HG02763 (cell line): ENCODE data around the gene INF2.

Experiments
- ATAC-seq: cut with Tn5 transposase; IDR thresholded peaks from one replicate; pipeline ENCODE4 v1.9.1; 2021; ENCODE audit warnings: mild to moderate bottlenecking, moderate library complexity; ENCODE audit not compliant: unreplicated experiment

Gene INF2

DNA sequence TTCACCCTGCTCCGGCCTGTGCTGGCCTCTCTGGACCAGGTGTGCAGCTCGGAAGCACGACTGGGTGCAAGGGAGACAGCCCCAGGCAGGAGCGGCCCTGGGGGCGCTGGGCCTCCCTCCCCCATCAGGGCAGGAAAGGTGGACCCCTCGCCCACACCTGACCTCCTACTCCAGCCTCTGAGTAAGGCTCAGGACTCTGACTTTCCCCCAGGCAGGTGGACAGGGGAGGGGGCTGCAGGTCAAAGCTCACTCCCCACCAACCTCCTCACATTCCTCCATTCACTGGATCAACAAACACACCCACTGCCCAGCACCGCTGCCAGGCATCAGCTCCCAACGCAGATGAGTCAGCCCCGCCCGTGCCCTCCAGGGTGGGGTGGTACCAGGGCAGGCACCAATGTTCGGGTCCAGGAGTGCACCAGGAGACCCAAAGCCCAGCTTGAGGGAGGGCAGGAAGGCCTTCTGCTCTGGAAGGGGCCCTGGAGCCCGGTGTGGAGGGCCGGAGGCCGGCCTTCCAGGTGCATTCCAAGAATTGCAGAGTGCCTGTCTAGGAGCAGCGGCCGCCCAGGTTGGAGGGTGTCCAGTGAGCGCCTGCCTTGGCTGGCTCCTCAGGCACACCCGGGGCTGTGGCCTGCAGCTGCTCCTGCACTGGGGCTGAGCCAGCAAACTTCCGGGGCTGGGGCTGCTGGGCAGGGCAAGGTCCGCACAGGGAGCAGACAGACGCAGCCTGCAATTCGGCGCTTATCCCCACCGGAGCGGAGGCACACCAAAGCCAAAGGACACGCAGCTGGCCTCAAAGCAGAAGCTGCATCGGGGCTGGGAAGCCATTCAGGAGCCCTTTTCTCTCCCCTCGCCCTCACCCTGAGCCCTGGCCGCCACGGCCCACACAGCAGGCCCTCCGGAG lies 1.6 kb upstream of the INF2 start:
- no peak for ATAC-seq

DNA sequence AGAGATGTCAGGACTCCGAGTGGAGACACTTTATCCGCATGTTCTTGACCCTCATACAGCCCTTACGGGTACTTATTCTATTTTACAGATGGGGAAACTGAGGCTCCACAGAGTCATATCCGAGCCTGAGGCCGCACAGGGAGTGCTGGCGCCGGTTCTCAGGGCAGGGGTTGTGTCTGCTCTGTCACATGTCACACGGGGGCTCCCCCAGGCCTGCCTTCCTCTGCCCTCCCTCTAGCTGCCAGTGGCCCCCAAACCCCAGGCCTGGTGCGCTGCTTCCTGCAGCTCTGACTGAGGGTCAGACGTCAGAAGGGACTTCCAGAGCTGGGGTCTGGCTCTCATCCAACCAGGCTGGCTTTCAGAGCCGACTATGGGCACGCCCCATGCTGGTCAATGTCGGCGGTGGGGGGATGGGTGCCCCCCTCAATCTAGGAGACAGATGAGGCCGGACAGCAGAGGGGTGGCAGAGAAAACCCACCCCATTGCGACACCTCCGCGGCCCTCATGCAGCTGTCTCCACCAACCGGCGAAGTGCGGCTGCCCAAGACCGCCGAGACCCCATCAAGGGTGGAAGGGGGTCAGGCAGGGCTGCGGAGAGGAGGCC lies 811 bp upstream of the INF2 start:
- ATAC-seq: no peak

DNA sequence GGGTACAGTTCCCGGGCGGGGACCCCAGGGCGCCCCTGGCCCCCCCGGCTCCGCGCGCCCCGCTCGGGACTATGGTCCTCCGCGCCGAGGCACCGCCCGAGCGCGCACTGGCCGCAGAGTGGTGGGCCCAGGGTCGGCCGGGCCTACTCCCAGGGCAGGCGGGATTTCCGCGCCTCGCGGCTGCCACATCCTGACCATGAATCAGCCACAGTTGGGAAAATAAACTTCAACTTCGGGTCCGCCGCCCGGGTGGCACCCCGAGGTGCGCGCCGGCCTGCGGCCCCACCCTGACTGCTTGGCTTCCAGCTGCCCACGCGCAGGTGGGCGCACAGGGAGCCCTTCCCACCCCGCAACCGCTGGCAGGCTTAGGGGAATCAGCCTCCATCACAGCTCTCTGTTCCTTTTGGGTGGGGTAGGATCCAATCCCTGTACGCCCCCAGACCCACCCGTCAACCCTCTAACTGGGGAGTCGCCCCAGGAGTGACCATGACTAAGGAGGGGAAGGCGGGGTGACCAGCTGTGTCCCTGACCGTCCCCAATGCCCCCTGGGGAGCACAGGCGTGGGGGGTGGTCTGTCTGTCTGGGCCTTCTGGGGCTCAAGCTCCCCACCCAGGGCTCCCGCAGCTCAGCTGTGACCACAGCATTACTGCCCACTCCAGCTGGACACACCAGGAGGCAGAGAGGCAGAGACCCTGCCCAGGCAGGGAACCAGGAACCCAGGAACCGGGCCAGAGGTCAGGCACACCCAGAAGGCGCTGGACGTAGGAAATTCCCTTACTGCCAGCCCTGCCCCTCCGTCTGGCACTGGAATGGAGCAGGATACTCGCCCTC lies 678 bp downstream of the INF2 start:
- no peak for ATAC-seq

DNA sequence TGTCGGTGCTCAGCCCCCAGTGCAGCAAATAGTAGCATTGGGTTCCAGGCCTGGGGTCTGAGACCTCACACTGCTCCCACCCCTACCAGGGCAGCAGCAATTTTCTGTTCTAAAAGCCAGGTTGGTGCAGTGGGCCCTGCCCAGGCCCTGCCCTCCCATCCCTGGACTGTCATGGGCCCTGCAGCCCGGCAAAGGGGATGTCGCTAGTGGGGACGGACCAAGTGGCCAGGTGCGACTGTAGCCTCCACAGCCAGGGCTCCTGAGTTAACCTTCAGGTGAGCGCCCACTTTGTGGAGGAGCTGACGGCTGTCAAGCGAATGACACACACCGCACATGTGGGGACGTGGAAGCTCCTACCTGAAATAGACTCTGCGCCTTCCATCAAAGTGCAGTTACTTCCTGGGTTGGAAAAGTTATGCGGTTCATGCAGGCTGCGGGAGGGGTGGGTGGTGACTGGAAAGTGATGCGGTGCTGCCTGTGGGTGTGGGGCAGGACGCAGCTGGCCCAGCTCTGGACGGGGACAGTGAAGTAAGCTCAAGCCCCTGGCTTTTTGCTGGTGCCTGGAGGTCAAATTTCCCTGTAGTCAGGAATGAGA lies 1.5 kb downstream of the INF2 start:
- ATAC-seq: no peak

DNA sequence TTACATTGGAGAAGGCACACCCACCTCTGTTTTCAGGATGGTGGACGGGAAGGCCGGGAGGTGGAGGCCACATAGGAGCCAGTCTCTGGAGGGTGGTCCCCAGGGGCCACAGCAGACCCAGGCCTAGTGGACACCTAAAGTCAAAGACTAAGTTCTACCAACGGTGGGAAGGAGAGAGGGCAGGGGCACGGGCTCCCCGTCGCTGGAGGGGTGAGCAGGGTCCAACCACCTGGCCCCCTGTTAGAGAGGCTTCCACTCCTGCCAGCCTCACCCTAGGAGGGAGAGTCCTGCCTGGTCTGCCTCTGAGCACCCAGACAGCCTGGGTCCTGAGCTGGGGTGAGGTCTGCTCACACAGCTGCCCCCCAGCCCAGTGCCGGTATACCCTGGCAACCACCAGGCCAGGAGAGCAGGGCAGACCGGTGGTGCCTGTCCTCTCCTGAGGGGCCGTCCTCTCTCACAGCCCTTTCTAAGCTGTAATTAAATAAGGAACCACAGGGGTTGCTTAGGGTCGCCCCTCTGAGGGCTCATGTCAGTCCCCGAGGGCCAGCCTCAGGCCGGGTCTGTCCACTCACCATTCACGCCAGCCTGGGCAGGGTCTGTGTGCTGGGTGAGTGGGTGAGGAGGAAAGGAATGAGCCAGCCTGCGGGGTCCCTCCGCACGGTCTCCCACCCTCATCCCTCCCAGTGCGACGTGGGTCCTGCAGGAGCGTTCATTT lies 2.3 kb downstream of the INF2 start:
- ATAC-seq: no peak

DNA sequence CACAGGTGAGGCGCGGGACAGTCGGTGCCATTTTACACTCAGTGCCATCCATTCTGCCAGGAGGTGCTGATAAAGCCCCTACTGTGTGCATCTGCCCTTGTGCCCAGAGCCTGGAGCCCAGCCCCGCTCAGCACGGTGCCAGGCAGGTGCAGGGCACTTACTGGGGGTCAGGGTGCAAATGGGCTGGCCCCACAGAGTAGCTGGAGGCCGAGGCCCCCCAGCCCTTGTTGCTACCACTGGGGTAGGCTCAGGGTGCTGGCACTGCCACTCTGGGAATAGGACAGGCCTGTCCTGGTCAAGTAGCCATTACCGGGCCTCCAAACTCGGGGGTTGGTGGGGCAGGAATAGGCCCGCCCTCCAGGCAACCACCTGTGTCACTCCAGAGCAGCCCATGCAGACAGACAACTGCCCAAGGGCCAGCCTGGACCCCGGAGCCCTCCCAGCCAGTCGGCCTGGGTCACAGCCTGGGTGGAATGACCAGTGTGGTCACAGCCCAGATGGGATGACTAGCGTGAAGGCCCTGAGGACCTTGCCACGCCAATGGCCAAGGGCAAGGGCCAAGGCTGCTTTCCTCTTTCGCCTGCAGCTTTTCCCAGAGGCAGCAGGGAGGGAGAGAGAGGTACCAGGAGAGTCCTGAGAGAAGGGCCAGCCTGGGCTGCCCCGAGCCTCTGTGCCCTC lies 3.0 kb downstream of the INF2 start:
- ATAC-seq: no peak

DNA sequence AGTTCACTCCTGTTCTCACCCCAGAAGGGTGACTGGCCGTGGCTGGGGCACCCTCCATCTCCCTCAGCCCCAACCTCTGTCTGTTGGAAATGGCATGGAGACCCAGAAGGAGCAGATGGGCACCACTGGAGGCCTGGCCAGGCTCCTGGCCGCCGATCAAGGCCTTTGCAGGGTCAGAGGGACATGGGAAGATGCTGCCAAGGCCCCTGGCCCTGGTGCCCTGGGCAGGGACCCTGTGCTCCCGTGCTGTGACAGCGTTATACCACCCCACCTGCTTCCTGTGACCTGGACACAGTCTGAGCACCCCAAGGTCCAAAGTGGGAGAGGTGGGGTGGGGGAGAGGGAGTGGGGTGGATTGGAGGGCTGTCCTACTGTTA lies 3.5 kb downstream of the INF2 start:
- ATAC-seq: no peak

DNA sequence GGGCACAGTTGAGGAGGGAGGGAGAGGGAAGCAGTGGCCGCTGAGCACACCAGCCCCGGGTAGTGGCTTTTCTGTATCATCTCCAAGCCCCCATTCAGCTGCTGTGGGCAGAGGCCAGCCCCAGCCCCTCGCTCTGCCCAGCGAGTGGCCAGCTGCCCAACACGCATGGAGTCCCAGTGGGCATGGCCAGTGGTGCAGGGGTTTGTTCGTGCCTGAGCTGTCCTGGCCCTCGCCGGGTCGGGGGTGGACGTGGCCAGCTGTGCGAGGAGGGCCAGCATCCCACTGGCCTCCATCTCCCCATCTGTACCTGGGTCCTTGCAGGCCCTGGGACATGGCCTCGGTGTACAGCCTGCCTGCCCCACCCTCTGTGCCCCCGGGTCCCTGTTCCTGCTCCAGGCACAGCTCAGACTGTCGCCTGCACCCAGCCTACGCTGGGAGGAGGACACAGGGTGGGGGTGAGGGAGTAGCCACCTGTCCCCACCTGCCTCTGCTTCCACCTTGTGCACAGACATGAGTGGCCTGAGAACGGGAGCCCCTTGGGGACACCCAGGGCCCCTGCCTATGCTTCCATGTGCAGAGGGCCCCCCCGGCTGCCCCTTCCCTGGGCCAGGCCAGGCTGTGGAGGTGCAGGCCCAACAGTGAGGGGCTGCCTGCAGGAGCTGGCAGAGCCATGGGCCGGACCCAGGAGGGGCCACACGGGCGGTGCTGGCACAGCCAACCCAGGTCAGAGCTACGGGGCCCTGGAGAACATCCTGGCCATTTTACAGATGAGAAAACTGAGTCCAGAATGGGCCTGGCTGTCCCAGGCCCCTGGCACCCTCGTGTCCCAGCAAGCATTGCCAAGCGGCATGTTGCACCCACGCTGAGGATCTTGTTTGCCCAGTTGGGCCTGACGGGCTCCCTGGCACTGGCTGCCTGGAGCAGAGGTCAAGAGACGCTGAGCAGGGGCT lies 4.3 kb downstream of the INF2 start:
- no peak for ATAC-seq

DNA sequence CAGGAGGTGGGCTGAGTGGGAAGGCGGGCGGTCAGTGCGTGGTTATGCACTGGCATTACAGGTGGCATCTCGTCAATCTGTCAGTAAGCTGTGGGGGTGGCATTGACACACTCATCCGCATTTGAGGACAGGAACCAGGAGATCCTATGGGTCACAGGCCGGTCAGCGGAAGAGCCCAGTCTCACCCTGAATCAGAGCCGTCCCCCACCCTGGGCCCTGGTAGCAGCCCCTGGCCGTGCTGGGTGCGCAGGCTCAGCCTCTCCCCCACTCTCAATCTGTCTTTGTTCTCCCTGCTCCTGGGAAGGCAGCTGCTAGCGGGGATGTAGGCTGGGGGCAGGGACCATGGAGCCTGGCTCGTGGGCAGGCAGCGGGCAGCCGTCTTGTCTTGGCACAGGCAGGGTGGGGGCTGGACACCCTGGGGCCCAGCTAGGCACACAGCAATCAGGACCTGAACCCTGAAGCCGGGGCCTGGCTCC lies 5.1 kb downstream of the INF2 start:
- ATAC-seq: no peak

DNA sequence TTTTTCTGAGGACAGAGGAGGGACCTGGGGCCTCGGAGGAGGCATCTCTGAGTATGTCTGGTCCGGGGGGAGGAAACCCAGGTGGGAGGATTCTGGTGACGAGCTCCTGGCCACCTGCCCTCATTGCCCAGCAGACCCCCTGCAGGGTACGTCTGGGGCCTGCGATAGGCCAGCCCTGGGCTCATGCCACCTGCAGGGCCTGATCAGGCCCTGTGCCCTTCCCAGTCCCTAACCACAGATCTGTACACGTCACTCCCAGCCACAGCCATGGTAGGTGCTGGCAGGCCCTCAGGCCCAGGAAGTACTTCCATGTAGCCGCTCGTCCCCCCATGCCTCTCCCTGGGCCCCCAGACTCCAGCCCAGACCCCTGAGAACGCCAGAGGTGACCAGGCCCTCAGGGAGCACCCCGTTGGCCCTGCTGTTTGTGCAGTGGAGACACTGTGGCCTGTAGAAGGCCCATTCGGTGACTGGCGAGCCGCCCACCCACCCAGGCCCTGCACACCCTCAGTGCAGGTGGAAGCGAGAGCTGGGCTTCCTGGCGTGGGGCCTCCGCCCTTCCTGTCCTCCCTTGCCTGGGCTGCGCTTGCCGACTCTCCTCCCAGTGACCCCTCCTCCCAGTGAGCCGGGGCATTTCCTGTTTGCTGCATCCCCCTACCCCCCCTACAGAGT lies 5.7 kb downstream of the INF2 start:
- ATAC-seq: no peak

DNA sequence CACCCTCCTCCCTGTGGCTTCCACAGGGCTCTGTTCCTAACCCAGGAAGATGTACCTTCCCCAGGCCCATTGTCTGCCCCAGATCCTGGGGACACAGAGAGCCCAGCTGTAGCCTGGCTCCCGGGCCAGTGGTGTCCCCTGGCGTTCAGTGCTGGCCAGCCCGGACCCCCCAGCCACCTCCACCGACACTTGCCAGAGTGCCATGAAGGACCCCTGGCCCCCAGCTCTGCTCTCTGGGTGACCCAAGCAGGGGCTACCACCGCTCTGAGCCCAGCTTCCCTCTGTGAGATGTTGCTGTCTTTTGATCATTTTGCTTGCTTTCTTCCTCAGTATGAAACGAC lies 6.2 kb downstream of the INF2 start:
- no peak for ATAC-seq

DNA sequence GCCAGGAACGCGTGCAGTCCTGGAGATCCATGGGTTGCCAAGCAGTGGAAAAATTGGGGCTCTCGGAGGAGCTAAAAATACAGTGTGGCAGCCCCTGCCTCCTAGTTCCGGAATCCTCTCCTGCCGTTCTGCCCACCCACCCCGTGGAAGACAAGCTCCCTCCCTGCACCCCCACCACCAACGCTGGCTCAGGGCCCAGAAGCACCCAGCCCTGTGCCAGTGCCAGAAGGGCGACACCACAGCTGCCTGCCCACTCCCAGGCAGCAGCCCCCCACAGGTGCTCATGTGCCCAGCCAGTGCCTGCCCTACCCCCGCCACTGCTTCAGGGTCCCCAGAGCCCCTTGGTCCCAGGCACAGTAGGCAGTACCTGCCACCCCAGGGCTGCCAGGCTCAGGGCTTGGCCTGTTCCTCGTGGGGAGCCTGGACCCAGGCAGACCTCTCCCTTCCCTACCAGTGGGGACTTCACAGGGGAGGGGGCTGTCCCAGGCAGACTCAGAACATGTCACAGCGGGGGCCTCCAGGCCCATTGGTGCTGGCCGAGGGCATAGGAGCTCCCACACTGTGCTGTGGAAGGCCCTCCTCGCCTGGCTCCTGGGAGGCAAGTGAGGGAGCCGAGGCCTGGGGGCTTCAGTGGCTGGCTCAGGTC lies 7.4 kb downstream of the INF2 start:
- no peak for ATAC-seq

DNA sequence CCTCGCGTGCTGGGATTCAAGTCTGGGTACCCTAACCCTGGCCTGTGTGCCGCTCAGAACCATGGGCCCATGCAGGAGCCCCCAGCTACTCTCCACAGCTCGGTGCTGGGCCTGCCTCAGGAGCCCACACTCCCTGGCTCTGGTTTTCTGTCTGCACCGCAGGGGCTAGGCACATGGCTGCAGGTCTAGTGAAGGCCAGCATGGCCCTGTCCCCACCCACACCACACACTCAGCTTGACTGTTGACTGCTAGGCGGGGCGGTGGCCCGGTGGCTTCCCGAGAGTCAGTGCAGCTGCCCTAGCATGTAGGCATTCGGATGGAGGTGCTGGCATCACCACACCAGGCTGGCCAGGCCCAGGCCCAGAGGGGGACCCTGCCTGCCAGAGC lies 7.9 kb downstream of the INF2 start:
- no peak for ATAC-seq

DNA sequence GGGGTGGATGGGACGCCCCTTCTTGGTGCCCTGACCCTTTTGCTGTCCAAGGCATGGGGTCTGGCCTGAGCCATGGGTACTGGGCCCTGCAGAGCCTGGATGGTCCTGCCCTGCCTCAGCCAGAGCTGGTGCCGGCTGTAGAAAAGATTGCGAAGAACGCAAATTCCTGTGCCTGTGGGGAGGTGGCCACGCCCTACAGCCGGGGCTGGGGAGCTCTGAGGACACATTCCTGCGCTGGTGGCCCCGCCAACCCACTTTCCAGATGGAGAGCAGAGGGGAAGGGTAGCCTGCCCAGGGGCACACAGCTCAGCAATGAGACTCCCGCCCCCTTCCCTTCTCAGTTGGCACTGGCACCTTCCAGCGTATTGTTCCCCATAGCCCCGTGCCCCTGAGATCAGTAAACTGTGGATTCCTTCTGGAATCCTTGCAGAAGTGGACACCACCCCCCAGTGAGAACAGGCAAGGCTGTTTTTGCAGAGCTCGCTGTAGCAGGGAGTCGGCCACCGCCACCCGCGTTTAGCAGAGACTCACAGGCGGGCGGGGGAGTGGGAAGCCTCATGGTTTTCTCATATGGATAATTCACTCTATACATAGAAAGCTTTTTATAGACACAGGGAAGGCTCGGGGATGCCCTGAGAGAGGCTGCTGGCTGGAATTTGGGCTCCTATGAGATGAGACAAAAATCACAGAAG lies 8.6 kb downstream of the INF2 start:
- no peak for ATAC-seq

DNA sequence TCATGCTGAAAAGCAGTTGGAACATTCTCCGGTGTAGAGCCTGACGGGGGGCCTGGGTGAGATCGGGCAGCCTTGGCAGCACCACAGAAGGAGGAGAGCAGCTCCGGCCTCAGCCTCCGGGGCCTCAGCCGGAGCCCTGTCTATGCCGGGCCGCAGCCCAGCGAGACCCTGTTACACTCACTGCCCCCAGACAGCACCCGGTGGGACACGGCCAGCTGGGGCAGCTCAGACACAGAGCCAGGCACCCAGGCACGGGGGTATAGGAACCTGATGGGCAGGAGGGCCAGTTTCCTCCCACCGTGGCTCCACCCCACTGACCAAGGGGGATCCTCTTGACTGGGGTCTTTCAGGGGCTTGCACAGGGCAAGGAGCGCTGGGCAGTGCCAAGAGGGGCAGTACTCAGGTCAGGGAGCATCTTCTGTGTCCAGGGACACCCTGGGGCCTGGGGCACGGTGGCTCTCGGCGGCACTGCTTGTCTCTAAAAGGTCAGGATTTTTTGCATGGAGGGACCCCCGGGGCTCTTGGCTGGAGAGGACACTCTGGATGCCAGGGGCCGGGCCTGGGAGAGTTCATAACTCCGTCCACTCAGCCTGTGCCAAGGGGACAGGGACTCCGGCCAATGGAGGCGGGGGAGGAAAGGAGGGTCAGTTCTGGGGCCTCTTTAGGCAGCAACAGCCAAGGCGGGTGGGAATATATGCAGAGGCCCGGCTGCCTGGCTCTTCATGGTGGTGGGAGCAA lies 9.4 kb downstream of the INF2 start:
- no peak for ATAC-seq

DNA sequence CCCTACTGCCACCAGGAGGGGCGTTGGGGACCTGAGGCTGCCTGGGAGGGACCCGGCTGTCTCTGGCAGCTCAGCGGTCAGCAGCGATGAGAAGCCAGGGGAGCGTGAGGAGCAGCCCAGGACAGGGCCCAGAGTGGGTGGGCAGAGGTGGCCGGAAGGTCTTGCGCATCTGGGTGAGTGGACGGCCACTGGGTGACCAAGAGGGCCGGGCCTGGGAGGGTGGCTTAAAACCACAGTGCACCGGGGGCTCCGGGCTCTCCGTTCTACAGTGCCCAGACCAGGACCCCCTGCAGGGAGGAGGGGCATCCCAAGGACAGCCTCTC lies 10.0 kb downstream of the INF2 start:
- ATAC-seq: no peak

DNA sequence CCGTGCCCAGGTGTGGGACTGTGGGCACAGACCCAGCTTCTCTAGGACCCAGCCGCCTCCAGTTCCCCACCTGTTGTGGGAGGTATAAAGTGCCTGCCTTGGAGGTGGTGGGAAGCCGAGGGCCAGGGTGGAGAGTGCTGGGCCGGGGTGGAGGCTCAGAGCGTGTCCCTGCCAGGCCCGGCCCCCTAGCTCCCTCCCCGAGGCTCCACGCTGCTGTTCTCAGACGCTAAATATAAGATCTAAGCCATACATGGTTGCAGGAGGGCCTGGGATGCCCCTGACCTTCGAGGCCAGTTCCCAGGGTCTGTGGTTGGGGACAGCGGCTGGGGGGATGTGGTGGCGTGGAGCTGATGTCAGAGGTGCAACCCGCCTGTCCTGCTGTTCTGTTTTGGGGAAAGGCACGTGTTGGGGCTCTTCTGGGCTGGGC lies 10.8 kb downstream of the INF2 start:
- no peak for ATAC-seq
